ENCODE measurements around the gene CTNNA2.

Gene CTNNA2

GRCh38 chr2:79793006-79793405 is 280.2 kb downstream of the CTNNA2 start:
- no peak for DNase-seq

- DNase-seq, result peak; percentile 2
These were observed 283.8 kb downstream of the CTNNA2 start for GRCh38 chr2:79796641-79797040.

DNA sequence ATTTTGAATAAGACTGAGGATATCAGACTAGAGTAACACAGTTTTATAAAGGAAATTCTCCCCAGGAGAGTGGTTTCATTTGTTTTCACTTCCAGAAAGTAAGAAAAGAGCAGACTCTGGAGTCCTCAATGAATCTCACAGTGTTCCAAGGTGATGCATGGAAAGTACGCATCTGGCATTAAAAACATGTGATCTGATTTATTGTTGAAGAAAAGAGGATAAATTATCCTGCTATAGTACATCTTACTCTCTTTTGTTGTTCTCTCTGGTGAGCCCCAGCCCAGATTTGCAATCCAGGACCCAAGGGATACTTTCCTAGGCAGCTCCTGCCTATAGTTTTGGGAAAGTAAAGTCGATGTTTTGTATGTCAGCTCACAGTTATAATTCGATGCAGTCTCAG is 285.9 kb downstream of the CTNNA2 start:
- DNase-seq, result no peak

DNA sequence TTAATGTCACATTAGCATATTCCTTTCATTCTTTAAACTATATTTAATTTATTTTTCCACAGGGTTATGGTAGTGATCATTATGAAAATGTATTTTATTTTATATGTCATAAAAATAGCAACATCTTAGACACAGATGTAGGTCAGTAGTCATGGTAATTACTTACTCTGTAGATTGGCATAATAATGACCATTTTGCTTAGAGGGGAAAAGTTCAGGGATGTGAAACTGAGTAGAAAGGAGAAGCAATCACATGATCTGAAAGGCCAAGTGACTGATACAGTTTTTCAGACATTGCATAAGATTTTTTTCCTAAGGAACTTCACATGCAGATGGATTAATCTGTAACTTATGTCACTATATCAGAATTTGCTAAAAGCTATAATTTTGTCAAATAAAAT is 286.9 kb downstream of the CTNNA2 start:
- DNase-seq, result no peak

DNA sequence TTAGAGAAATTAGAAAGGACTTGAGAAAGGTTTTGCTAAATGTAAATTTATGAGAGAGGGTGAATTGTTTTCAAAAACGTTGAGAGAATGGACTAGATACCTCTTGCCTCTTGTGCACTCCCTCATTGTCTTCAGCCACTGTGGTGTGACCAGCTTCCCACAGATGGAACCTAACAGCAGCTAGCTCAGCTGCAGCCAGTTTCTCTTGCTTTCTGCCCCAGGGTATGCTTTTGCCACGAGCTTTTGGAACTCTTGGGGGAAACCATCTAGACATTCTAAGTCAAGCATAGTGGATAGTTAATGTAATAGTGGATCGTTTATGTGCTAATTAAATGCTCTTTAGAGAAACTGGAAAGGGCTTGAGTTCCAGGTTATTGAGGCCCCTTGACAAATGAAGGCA is 288.2 kb downstream of the CTNNA2 start:
- DNase-seq, result peak; percentile 65

- DNase-seq, result no peak
These were observed 304.4 kb downstream of the CTNNA2 start for GRCh38 chr2:79817288-79817687.

DNA sequence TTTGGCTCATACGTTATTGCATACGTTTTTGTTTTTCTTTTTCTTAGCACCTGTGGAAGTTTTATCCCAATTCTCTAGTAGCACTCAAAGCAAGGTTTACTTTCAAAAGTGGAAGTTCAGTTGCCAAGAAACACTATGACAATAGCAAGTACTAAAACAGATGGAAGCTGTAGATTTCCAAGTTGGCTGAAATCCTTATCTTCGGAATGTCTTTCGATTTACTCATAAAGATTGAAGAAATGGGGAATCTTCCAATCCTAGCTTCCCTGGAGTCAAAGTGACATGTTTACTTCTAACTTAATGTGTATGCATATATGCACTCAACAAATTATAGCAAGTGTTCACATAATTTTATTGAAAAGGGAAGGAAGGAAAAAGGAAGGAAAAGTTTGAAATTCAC is 307.4 kb downstream of the CTNNA2 start:
- DNase-seq, result no peak

- no peak for DNase-seq
These were observed 309.3 kb downstream of the CTNNA2 start for GRCh38 chr2:79822136-79822535.

DNA sequence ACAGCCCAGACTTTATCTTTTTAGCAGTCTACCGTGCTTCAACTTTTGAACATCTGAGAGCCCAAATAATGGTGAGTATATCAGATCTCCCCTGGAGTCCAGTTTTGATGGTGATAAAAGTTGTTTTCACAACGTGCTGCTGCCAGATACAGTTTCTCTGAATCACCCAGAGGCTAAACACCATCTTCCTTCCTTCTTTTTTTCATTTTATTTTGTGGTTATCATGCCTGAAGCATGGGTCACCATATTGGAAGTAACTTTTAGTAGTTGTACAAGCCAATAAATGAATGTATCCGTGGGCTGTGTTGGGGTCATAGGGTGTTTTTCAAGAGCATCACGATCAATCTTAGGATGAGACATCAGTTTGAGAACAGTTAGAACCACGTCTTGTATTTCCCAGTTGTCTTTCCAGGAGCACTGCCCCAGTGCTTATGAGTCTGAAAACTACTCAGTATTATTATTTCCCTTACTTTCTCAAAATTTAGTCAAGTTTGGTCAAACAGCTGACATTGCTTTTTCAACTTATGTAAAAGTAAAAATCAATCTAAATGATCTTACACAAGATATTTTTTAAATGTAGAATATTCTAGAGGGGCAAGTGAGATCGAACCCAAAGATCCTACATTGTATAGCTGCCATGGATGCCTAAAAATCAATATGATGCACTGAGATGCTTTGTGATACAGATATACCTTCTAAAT is 311.4 kb downstream of the CTNNA2 start:
- DNase-seq, result no peak

DNA sequence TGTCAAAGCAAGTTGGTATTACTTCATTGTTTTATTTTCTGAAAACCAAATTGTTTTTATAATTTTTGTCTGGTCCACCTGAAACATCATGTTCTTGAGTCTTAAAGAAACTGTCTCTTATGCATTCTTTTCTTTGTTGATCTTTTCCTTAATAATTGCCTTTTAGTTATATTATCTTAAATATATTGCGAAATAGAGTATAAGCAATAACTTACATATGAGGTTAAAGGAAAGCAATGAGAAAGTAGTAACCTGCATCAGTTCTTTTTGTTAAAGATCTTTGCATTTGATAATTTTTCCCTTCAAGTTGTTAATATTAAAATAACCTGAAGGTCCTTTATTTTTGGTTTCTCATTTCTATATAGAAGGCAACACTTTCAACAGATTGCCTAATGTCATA is 315.0 kb downstream of the CTNNA2 start:
- DNase-seq, result no peak

DNA sequence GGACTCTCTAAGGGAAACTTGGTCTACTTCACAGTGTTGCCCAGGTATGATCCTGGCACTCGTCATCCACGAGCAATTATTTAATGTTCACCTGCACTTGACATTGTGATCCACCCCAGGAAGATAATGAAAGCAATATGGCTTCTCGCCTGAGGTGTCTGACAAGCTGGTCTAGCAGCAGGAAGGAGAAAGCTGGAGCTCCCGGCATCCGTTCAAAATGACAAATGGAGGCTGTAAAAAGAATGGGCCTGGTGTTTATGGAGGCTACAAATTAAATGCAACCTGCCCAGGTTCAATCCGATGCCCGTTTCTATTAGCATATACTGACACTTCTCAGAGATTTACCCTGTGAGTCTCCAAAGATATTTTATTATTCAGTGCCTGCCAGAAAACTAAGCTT is 317.6 kb downstream of the CTNNA2 start:
- DNase-seq, result peak; percentile 91

GRCh38 chr2:79831961-79832360 is 319.1 kb downstream of the CTNNA2 start:
- peak; percentile 78 for DNase-seq

- peak; percentile 88 for DNase-seq
These were observed 319.8 kb downstream of the CTNNA2 start for GRCh38 chr2:79832511-79833234.

DNA sequence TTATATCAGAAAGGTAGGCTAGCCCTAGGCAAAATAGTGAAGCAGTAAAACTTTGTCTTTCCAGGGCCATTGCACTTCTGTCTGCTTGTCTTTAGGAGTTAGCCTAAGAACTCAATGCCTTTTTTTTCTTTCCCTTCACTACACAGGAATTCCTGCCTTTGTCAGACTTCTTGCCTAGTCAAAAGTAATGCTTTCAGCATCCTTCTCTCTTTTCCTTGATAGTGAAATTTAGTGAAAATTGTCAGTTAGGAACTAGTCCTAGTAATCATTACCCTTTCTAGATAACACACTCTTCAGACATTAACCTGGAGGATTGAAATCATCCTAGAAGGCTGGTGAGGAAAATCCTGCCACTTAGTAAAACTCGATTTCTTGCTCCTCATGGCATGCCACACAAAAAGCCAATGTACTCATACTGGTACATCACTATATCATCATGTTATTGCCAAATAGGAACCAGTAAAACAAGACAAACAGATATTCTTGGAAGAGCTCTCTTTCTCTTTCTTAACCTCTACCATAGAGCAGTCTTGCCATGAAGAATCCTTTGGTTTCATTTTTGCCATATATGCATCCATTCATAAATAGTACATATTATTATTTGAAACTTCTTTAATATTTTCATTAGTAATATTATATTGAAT is 320.5 kb downstream of the CTNNA2 start:
- peak; percentile 39 for DNase-seq

DNA sequence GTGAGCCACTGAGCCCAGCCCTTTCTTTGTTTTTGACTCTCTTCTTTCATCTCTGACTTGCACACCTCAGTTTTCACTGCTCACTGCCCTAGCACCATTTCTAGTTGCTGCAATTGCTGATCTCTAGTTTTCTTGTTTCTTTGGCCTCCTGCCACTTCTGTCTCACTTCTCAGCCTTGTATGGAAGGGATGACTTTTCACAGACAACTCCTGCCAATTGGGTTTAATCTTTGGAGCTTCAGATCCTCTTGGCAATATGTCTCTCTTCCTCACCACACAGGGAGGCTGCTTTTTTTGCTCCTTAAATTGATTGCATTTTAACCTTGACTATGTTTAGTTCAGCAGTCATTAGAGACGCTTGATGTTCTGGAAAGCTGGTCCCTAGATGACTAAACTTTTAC is 323.1 kb downstream of the CTNNA2 start:
- no peak for DNase-seq

GRCh38 chr2:79844011-79844410 is 331.2 kb downstream of the CTNNA2 start:
- DNase-seq, result no peak

DNA sequence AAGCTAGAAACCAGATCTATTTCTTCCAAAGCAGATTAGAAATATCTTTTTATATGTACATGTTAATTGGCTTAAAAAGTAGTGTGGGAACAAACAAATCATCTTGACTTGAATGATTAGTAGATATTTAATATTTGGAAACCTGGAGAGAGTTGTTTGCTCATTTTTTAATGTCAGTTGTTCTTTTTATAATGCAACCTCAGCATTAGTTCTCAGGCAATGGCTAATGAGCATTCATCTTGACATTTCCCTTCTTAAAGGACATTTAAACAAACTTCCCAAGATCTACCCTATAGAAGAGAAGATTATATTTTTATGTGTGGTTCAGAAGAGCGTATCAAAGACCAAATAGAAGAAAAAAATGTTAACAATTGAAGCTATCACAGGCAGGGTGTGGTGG is 334.0 kb downstream of the CTNNA2 start:
- DNase-seq, result no peak

GRCh38 chr2:79849241-79849640 is 336.4 kb downstream of the CTNNA2 start:
- no peak for DNase-seq

GRCh38 chr2:79849949-79850348 is 337.1 kb downstream of the CTNNA2 start:
- peak; percentile 43 for DNase-seq

- peak; percentile 24 for DNase-seq
These were observed 338.1 kb downstream of the CTNNA2 start for GRCh38 chr2:79850912-79851311.

GRCh38 chr2:79855264-79856006 is 342.6 kb downstream of the CTNNA2 start:
- peak; percentile 64 for DNase-seq

GRCh38 chr2:79857888-79858287 is 345.0 kb downstream of the CTNNA2 start:
- DNase-seq, result no peak
